Occipital lobe (tissue), 3 donors: Measurements from ENCODE around the gene PDXDC1. TPM values are rescaled to one million over a fixed set of nuclear protein-coding genes. Genes with fewer than 3 reads are reported as not detected.
"Not testable (repeated sequence)": the region's sequence is repeated elsewhere in the genome, so short reads cannot be mapped to it uniquely, and the experiment has no call there.

ENCODE experiments used
- DNase-seq: peaks from one replicate; lab custom pipeline; 2025; lab: John Stamatoyannopoulos, UW
- small RNA-seq: library from RNA; depleted of rRNA; stranded (forward); fragments of <200 nt; gene quantifications from one replicate; pipeline ENCODE3, GENCODE V24; 2014
- total RNA-seq: library from RNA; depleted of rRNA; stranded (reverse); fragments of >200 nt; gene quantifications from one replicate; pipeline ENCODE4 v1.2.3, GENCODE V29; 2014

PDXDC1 gene
- total RNA-seq, 1 donor from 2014 or later, result 54.1 TPM

DNA sequence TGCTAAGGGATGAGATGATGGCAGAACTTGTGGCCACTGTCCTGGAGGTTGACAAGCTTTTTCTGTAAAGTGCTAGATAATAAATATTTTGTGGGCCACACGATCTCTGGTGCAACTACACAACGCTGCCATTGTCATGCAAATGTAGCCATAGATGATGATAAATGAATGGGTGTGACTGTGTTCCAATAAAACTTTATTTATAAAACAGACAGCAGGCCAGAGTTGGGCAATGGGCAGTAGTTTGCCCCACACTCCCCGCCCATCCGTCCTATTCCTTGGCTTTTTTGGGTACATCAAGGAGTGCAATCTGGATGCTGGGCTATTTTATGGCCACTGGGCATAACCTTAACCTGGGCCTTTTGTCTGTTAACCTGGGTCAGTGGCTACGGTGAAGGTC is 184.8 kb downstream of the PDXDC1 start:
- DNase-seq, result not testable (repeated sequence)

DNA sequence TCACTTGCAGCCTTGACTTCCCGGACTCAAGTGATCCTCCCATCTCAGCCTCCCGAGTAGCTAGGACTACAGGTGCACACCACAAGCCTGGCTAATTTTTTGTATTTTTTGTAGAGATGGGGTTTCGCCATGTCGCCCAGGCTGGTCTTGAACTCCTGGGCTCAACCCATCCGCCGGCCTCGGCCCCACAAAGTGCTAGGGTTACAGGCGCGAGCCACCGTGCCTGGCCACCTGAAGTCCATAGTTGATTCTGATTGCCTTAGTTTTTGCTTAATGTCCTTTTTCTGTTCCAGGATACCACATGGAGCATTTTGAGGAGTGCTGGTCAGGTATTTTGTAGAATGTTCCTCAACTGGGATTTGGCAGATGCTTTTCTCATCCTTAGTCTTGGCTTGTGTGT is 185.7 kb downstream of the PDXDC1 start:
- DNase-seq, result not testable (repeated sequence)

DNA sequence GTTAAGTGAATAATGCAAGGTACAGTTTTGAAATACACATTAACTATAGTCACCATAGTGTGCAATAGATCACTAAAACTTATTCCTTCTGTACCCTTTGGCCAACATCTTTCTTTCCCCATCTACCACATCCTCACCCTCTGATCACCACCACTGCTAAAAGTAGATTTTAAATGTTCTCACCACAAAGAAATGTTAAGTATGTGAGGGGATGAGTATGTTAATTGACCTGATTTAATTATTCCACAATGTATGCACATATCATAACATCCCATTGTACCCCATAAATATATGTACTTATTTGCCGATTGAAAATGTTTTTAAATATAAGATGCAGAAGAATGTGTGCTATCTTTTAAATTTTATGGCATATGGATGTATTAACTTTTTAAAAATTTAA is 188.2 kb downstream of the PDXDC1 start:
- DNase-seq, result not testable (repeated sequence)

DNA sequence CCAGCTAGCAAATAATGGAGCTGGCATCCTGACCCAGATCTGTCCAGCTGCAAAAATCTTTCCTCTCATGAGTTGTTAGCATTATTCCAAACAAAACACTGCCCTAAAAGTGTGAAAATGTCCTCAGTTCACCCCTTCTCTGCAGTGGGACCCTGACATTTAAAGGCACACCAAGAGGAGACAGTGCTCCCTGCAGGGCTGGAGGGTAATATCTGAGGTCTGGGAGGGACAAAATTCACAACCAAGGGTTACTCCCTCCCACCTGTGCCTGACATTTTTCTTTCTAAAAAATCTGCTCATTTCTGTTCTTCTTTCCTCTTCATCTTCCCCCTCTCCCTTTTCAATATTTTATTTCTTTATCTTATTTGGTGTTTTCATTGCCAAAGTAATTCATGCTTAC is 191.4 kb downstream of the PDXDC1 start:
- not testable (repeated sequence) for DNase-seq

DNA sequence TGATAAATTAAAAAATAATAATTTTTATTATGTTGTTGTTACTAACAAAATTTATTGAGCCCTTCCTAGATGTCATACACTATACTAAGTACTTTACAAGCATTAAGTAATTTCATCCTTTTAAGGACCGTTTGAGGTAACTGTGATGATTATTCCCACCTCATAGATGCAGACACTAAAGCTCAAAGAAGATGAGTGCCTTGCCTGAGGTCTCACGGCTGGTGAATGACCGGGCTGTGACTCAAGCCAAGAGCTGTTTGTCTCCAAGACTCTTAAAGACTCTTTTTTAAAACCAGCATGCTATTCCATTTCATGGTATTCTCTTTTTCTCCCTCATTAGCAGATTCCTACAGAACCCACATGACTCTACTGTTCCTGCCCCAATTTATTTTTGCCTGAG is 193.5 kb downstream of the PDXDC1 start:
- DNase-seq, result not testable (repeated sequence)

DNA sequence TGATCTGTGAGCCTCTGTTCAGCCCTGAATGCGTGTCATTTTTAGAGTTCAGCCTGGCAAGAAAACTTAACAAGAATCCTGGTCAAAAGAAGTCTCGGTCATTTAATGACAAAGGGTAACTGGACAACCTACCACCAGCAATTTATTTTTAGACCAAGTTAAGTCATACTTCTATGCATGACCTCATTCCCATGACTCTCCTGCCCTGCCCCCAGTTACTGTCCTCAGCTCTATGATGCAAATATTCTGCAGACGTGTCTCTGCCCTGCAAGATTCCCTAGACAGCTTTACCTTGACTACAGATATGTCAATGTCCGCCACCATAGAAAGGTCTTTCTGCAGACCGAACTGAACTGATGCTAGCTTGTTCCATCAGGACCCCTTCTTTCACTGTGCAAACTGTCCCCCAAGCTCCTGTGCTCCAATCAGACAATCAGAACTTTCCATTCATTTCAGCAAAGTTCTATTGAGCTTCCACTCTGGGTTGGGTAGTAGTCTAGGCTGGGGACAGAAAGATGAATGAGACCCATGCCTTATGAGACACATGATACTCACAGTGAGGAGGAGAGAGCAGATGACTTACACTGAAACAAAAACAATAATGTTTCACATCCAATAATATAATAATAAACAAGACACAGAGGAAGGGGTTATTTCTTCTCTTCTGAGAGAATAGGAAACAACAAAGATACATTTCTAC is 194.3 kb downstream of the PDXDC1 start:
- not testable (repeated sequence) for DNase-seq

DNA sequence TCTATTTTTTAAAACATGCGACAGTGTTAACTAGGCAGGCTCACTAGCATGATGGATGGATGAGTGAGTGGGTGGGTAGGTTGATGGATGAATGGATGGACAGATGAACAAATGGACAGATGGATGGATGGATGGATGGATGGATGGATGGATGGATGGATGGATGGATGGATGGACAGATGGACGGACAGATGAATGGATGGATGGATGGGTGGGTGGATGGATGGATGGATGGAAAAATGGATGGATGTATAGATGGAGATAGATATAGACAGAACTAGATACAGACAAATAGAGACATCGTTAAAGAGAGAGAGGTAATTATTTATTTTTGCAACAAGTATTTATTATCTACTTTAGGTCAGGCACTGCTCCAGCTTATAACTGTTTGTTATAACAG is 205.1 kb downstream of the PDXDC1 start:
- not testable (repeated sequence) for DNase-seq

DNA sequence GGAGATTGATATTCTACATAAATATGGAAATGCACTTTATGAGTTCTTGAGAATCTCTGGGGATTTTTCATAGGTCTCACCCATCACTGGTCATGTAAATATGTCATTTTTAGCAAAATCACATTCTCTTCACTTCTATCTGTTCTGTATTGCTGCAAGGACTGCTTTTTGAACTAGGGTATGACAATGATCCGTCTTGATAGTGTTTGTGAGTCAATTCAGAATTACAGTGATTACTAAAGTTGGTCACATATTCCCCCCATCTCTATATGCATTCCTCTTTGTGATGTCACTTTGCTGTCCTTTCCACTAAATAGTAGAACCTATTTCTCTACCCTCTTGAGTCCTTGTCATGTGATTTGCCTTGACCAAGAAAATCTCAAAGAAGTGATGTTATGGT is 206.1 kb downstream of the PDXDC1 start:
- not testable (repeated sequence) for DNase-seq

DNA sequence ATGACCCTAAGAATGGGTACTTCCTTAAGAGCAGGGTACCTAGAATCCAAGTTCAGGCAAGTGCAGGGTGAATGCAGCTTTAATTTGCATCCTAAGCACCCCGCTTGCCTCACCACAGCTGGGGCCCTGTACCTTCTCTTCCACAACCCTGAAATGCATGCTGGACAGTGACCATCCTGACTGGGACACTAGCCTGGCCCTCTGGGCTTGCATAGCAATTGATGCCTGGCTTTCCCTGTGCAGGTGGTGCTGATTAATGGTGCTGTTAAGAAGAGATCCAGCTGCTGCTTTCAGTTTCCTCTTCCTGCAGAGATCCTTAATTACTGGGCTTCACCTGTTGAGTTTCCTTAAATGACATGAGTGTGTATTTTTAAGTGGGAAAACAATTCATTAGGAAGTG is 209.2 kb downstream of the PDXDC1 start:
- DNase-seq, result not testable (repeated sequence)

Small RNAs within 50 kb of the gene (small RNA-seq; reads per million reads assigned to genes)
- gene AC138932.4 (not detected), gene MIR1972-1 (not detected), gene MIR3180-4 (not detected), gene MIR6511A1 (not detected), gene MIR6770-1 (not detected), gene RF00019 (not detected)

Other genes with a start within 250 kb of the PDXDC1 start
- gene NPIPA2, start 232.5 kb upstream of the PDXDC1 start, total RNA-seq, result not detected
- gene NOMO1, start 141.3 kb upstream of the PDXDC1 start, total RNA-seq, result 33.5 TPM
- 39.3 TPM for gene NPIPA1, start 37.6 kb upstream of the PDXDC1 start, total RNA-seq
- 25.1 TPM for gene NTAN1, start 81.0 kb downstream of the PDXDC1 start, total RNA-seq
- 93.9 TPM for gene RRN3, start 119.2 kb downstream of the PDXDC1 start, total RNA-seq